Stomach (tissue), 9 donors: Measurements from ENCODE around the gene ACMSD. TPM values are rescaled to one million over a fixed set of nuclear protein-coding genes. Genes with fewer than 3 reads are reported as not detected.

Experiments used
- DNase-seq, 2 donors: peaks; one replicate each; pipeline versions ENCODE4 v3.0.0 to v3.0.0-alpha.2; 2013 to 2019
- H3K27ac ChIP-seq, 5 donors: fragments of 200-600 bp in 4 of 5; sonication (generic) in 4 of 5; one replicate each; pipeline ENCODE4 v1.5.1; 2013 to 2019; ENCODE audit warnings: mild to moderate bottlenecking in 1 of 5, moderate library complexity in 1 of 5
- H3K27me3 ChIP-seq, 3 donors: fragments of 200-600 bp; sonication (generic); one replicate each; pipeline ENCODE4 v1.5.1; 2017 to 2019; ENCODE audit warnings: mixed run types in 1 of 3
- H3K36me3 ChIP-seq, 4 donors: fragments of 200-600 bp; sonication (generic); 1 replicate in 3 of 4; 2 replicates in 1 of 4; pipeline ENCODE4 v1.5.1; 2016 to 2019
- H3K4me1 ChIP-seq, 4 donors: fragments of 200-600 bp; sonication (generic); one replicate each; pipeline ENCODE4 v1.5.1; 2016 to 2019
- H3K4me3 ChIP-seq, 4 donors: fragments of 200-600 bp; sonication (generic) in 3 of 4; one replicate each; pipeline ENCODE4 v1.5.1; 2016 to 2019; ENCODE audit warnings: mild to moderate bottlenecking in 1 of 4
- H3K9me3 ChIP-seq, 4 donors: fragments of 200-600 bp; sonication (generic); one replicate each; pipeline ENCODE4 v1.5.1; 2016 to 2019
- CTCF ChIP-seq, 7 experiments: fragments of 450-650 bp in 4 of 7; fragments of 200-600 bp in 3 of 7; sonication (generic) in 3 of 7; IDR thresholded peaks; one replicate each; pipeline ENCODE4 v1.5.1; 2016 to 2019; ENCODE audit warnings: antibody characterized with exemption in 7 of 7, control low read depth in 2 of 7, mild to moderate bottlenecking in 1 of 7
- EP300 ChIP-seq: sonication (generic); formaldehyde crosslinking; IDR thresholded peaks from one replicate; pipeline ENCODE4 v1.6.1; 2017; ENCODE audit warnings: antibody characterized with exemption
- POLR2A ChIP-seq, 4 donors: fragments of 450-650 bp; IDR thresholded peaks; one replicate each; pipeline ENCODE4 v1.6.1; 2016; ENCODE audit warnings: antibody characterized with exemption in 4 of 4, control low read depth in 2 of 4, mild to moderate bottlenecking in 1 of 4, moderate library complexity in 1 of 4
- POLR2AphosphoS5 ChIP-seq, 3 donors: sonication (generic); formaldehyde crosslinking; IDR thresholded peaks; one replicate each; pipeline ENCODE4 v1.6.1; 2016; ENCODE audit warnings: antibody characterized with exemption in 3 of 3
- WGBS, 5 donors: extraction: QIAGEN DNeasy Blood & Tissue Kit in 3 of 5; methylation state at CpG; one replicate each; pipeline versions ENCODE4 v1.1.5 to v1.1.7; 2013 to 2018; 5-methylcytosine and 5-hydroxymethylcytosine counted together
- intact Hi-C: fragments of 100-400 bp; cut with DNase I; formaldehyde crosslinking; loops from one replicate; pipeline ENCODE4 v1.15.1; 2023; ENCODE audit warnings: low total_unique reads
- polyA plus RNA-seq, 3 donors: library from polyadenylated mRNA; stranded (reverse); fragments of 200-250 nt; gene quantifications; one replicate each; pipeline ENCODE4 v1.2.3, GENCODE V29; 2013
- total RNA-seq, 5 donors: library from RNA; depleted of rRNA; stranded (reverse); fragments of >200 nt; gene quantifications; one replicate each; pipeline versions ENCODE4 v1.1.0 to v1.2.3, GENCODE V29; 2014 to 2016
- donor health status: healthy with polysubstance abuse.
- donor health status: Bipolar disorder and iron deficiency.
- donor health status: healthy.

Gene ACMSD
- total and polyA plus RNA-seq, 8 donors: not detected

DNA sequence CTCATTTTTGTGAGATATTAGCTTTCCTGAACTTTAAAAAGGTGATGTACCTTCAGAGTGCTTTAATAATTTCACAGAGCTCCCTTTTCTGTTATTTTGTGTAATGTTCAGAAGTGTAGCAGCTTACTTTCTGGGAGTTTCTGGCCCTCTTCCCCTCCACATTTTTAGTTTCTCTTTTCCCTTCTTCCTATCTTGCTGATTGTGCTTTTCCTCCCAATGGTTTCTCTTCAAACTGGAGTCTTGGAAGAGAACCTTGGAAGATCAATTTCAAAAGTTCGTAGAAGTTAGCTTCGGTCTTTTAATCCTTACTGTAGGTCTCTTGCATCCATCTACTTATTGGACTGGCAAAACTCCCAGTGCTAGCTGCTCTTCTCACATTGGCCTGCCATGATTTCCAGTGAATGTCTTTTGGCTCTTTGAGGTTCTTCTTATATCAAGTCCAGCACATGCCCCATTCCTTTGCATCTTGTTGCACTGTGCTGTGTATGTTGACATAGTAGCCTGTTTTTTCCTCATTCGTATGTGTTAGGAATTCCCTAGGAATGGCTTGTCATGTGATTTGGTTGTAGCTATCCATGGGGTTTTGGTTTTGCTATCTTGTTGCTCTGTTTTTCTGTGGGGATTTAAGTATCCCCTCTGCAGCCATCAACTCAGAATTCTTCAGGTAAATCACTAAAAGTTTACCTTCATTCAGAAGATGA lies 88.0 kb downstream of the ACMSD start:
- peaks cover 0 to 11% (median 5%) of the 10 kb centered on the region in 4 donors for H3K36me3 ChIP-seq
- WGBS, 5 donors: 54 to 72% (median 67%) methylated on average over 3 of the region's 3 CpGs
- H3K27ac ChIP-seq: peak overlapping the region in 2 of 5 donors; percentile 15 to 23
- no peak for TF ChIP-seq POLR2A (IDR thresholded peaks at IDR 0.05)
- TF ChIP-seq CTCF (IDR thresholded peaks at IDR 0.05): no peak
- TF ChIP-seq EP300: no peak
- no peak for TF ChIP-seq POLR2AphosphoS5 (IDR thresholded peaks at IDR 0.05)
- peaks cover 55 to 98% (median 80%) of the 10 kb centered on the region in 4 donors for H3K4me1 ChIP-seq
- no peak overlapping the region for H3K4me3 ChIP-seq
- H3K9me3 ChIP-seq: no peaks in the 10 kb centered on the region
- no peaks in the 10 kb centered on the region for H3K27me3 ChIP-seq
- DNase-seq: no peak
- intact Hi-C loops: no loop called here

GRCh38 chr2:134927195-134927594 lies 88.8 kb downstream of the ACMSD start:
- WGBS, 5 donors: 73 to 87% (median 84%) methylated on average over 3 of the region's 3 CpGs
- H3K4me1 ChIP-seq: peaks cover 57 to 98% (median 80%) of the 10 kb centered on the region in 4 donors
- peak overlapping the region in 1 of 5 donors; percentile 15 for H3K27ac ChIP-seq
- DNase-seq: no peak
- no peaks in the 10 kb centered on the region for H3K27me3 ChIP-seq
- no peaks in the 10 kb centered on the region for H3K9me3 ChIP-seq
- intact Hi-C loops: no loop called here
- H3K36me3 ChIP-seq: peaks cover 0 to 9% (median 6%) of the 10 kb centered on the region in 4 donors
- TF ChIP-seq POLR2AphosphoS5 (IDR thresholded peaks at IDR 0.05) (no peak), CTCF (IDR thresholded peaks at IDR 0.05) (no peak), EP300 (no peak), POLR2A (IDR thresholded peaks at IDR 0.05) (no peak)
- no peak overlapping the region for H3K4me3 ChIP-seq

- TF ChIP-seq EP300: no peak
- peak in 1 of 3 donors; percentile 40 for TF ChIP-seq POLR2AphosphoS5 (IDR thresholded peaks at IDR 0.05)
- Histone ChIP-seq H3K36me3 (peaks cover 0 to 14% (median 12%) of the 10 kb centered on the region in 4 donors), H3K9me3 (no peaks in the 10 kb centered on the region), H3K27me3 (no peaks in the 10 kb centered on the region), H3K4me3 (peak overlapping the region in 1 of 4 donors; percentile 7), H3K27ac (peak overlapping the region; percentile 61 to 89 (median 72)), H3K4me1 (peaks cover 69 to 98% (median 84%) of the 10 kb centered on the region in 4 donors)
- peak; percentile 33 to 65 for DNase-seq
- WGBS, 5 donors: 37 to 74% (median 57%) methylated on average over 3 of the region's 3 CpGs
- intact Hi-C loops: no loop called here
Observed at GRCh38 chr2:134932864-134933526, 94.6 kb downstream of the ACMSD start.

- no peak for DNase-seq
- Histone ChIP-seq H3K27ac (peak overlapping the region; percentile 61 to 82 (median 72)), H3K4me1 (peaks cover 69 to 98% (median 85%) of the 10 kb centered on the region in 4 donors), H3K36me3 (peaks cover 0 to 22% (median 16%) of the 10 kb centered on the region in 4 donors), H3K27me3 (no peaks in the 10 kb centered on the region), H3K9me3 (no peaks in the 10 kb centered on the region), H3K4me3 (no peak overlapping the region)
- no peak for TF ChIP-seq POLR2A (IDR thresholded peaks at IDR 0.05)
- no peak for TF ChIP-seq POLR2AphosphoS5 (IDR thresholded peaks at IDR 0.05)
- no peak for TF ChIP-seq EP300
- TF ChIP-seq CTCF (IDR thresholded peaks at IDR 0.05): no peak
- 76 to 90% (median 89%) methylated on average over 1 of the region's 1 CpG for WGBS, 5 donors
- intact Hi-C loops: no loop called here
Observed at GRCh38 chr2:134933732-134934131, 95.3 kb downstream of the ACMSD start.
